ENCODE results near the gene RPS25. TPM values are rescaled to one million over a fixed set of nuclear protein-coding genes. Genes with fewer than 3 reads are reported as not detected.

RPS25 gene
- total and polyA plus RNA-seq, 4 donors, result 483 to 2,643 (median 958) TPM

DNA sequence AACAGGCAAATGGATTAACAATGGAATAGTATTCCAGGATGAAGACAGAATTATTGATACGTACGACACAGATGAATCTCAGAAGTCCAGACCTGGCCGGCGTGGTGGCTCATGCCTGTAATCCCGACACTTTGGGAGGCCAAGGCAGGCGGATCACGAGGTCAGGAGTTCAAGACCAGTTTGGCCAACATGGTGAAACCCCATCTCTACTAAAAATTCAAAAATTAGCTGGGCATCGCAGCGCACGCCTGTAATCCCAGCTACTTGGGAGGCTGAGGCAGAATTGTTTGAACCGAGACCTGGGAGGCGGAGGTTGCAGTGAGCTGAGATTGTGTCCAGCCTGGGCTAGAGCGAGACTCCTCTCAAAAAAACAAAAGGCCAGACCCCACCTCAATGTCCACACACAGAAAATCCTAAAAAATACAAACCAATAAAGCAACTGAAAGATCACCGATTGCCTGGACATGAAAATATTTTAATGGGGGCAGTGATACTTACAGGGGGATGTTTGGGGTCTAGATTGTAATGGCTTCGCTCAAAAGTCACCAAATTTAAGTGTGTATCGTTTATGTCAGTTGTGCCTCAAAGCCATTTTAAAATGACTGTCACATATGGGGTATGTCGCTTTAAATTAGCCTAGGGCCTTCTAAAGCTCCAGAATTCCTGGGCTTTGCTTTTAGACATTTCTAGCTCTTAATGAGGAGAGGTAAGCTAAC lies 3.8 kb downstream of the RPS25 start:
- Histone ChIP-seq H3K4me3 (no peak overlapping the region), H3K9me3 (ENCODE audit: control insufficient read depth in 4 of 4, insufficient read depth in 3 of 4, low read length in 3 of 4) (no peaks in the 10 kb centered on the region), H3K4me1 (ENCODE audit: control insufficient read depth in 5 of 5, insufficient read depth in 5 of 5, low read length in 5 of 5) (peaks cover 2 to 11% (median 5%) of the 10 kb centered on the region in 5 donors), H3K36me3 (ENCODE audit: control insufficient read depth in 4 of 4, insufficient read depth in 4 of 4, low read length in 4 of 4) (peaks cover 4 to 52% (median 33%) of the 10 kb centered on the region in 4 donors), H3K27me3 (ENCODE audit: control insufficient read depth in 3 of 3, insufficient read depth in 3 of 3, low read length in 2 of 3) (no peaks in the 10 kb centered on the region), H3K9ac (ENCODE audit: insufficient read depth in 1 of 2, low read length in 2 of 2) (no peak overlapping the region), H3K27ac (ENCODE audit: low read depth in 1 of 2, low read length in 1 of 2) (no peak overlapping the region)
- TF ChIP-seq, protein P1, sequence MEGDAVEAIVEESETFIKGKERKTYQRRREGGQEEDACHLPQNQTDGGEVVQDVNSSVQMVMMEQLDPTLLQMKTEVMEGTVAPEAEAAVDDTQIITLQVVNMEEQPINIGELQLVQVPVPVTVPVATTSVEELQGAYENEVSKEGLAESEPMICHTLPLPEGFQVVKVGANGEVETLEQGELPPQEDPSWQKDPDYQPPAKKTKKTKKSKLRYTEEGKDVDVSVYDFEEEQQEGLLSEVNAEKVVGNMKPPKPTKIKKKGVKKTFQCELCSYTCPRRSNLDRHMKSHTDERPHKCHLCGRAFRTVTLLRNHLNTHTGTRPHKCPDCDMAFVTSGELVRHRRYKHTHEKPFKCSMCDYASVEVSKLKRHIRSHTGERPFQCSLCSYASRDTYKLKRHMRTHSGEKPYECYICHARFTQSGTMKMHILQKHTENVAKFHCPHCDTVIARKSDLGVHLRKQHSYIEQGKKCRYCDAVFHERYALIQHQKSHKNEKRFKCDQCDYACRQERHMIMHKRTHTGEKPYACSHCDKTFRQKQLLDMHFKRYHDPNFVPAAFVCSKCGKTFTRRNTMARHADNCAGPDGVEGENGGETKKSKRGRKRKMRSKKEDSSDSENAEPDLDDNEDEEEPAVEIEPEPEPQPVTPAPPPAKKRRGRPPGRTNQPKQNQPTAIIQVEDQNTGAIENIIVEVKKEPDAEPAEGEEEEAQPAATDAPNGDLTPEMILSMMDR (IDR thresholded peaks at IDR 0.05; ENCODE audit: control extremely low read depth, extremely low read depth), result no peak
- DNase-seq, result no peak
- ATAC-seq (ENCODE audit: insufficient read depth, low FRiP score), result no peak
- WGBS, 2 donors, result 95% methylated on average over 17 of the region's 17 CpGs

DNA sequence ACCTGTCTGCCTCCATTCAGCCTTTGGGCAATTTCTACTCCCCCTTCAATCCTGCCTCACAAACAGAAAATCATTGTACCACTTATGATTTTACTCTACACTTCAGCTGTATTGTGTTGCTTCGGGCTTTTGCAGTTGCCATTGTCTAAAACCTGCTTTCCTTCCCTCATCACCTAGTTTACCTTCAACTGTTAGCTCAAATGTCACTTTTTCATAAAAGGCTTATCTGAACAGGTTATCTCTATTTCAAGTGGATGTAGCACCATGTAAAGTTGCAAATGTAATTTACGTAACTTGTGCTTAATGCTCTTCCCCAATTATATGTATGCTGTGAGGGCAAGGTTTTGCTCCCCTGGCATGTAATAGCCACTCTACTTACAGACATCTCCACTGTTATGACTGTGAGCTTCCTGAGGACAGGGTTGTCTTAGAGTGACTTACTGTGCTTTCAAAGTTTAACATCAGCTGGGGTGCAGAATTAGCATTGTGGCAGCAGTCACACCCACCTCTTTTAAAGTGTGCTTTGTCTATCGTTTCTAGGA lies 5.4 kb downstream of the RPS25 start:
- Histone ChIP-seq H3K4me1 (ENCODE audit: control insufficient read depth in 5 of 5, insufficient read depth in 5 of 5, low read length in 5 of 5) (peaks cover 2 to 11% (median 5%) of the 10 kb centered on the region in 5 donors), H3K4me3 (no peak overlapping the region), H3K27me3 (ENCODE audit: control insufficient read depth in 3 of 3, insufficient read depth in 3 of 3, low read length in 2 of 3) (no peaks in the 10 kb centered on the region), H3K36me3 (ENCODE audit: control insufficient read depth in 4 of 4, insufficient read depth in 4 of 4, low read length in 4 of 4) (peaks cover 7 to 56% (median 34%) of the 10 kb centered on the region in 4 donors), H3K9ac (ENCODE audit: insufficient read depth in 1 of 2, low read length in 2 of 2) (no peak overlapping the region), H3K27ac (ENCODE audit: low read depth in 1 of 2, low read length in 1 of 2) (no peak overlapping the region), H3K9me3 (ENCODE audit: control insufficient read depth in 4 of 4, insufficient read depth in 3 of 4, low read length in 3 of 4) (no peaks in the 10 kb centered on the region)
- DNase-seq (no peak), ATAC-seq (ENCODE audit: insufficient read depth, low FRiP score) (no peak)
- TF ChIP-seq, protein P1 (IDR thresholded peaks at IDR 0.05; ENCODE audit: control extremely low read depth, extremely low read depth), result no peak
- 82 to 89% methylated on average over 3 of the region's 3 CpGs for WGBS, 2 donors

DNA sequence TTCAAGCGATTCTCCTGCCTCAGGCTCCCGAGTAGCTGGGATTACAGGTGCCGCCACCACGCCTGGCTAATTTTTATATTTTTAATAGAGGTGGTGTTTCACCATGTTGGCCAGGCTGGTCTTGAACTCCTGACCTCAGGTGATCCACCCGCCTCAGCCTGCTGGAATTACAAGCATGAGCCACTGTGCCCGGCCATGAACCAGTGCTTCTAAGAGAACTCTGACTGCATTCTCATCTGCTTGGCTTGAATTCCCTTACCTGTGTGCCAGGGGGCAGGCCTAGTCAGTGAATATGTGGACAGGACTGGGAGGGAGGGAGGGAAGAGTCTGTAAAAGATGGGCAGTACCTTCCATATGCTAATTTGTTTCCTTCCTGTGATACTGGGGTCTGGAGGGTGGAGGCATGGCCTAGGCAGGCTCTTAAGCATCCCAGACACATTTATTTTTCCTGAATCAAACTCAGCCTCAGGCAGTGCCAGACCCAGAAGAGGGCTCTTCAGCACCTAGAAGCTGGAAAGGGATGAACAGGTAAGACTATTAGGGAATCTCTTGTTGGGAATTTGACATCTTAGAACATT lies 6.6 kb downstream of the RPS25 start:
- no peak overlapping the region for H3K4me3 ChIP-seq
- H3K27me3 ChIP-seq (ENCODE audit: control insufficient read depth in 3 of 3, insufficient read depth in 3 of 3, low read length in 2 of 3), result no peaks in the 10 kb centered on the region
- H3K36me3 ChIP-seq (ENCODE audit: control insufficient read depth in 4 of 4, insufficient read depth in 4 of 4, low read length in 4 of 4), result peaks cover 13 to 55% (median 33%) of the 10 kb centered on the region in 4 donors
- WGBS, 2 donors, result 92 to 95% methylated on average over 6 of the region's 6 CpGs
- no peak overlapping the region for H3K27ac ChIP-seq (ENCODE audit: low read depth in 1 of 2, low read length in 1 of 2)
- ATAC-seq (ENCODE audit: insufficient read depth, low FRiP score) (no peak), DNase-seq (no peak)
- H3K4me1 ChIP-seq (ENCODE audit: control insufficient read depth in 5 of 5, insufficient read depth in 5 of 5, low read length in 5 of 5), result peaks cover 0 to 3% (median 3%) of the 10 kb centered on the region in 5 donors
- H3K9me3 ChIP-seq (ENCODE audit: control insufficient read depth in 4 of 4, insufficient read depth in 3 of 4, low read length in 3 of 4), result no peaks in the 10 kb centered on the region
- H3K9ac ChIP-seq (ENCODE audit: insufficient read depth in 1 of 2, low read length in 2 of 2), result no peak overlapping the region
- TF ChIP-seq, protein P1 (IDR thresholded peaks at IDR 0.05; ENCODE audit: control extremely low read depth, extremely low read depth), result no peak
